ENCODE data around the gene PCARE. TPM values are rescaled to one million over a fixed set of nuclear protein-coding genes. Genes with fewer than 3 reads are reported as not detected.

The PCARE gene
- total and polyA plus RNA-seq, 2 experiments from 2014 or later = 2.2 TPM; not detected in 1

- Histone ChIP-seq H3K36me3 (replicated peaks; ENCODE audit: insufficient read depth, low read depth) (no peaks in the 10 kb centered on the region), H2AFZ (no peak overlapping the region), H3K9me2 (replicated peaks; ENCODE audit: insufficient read depth) (no peaks in the 10 kb centered on the region), H3K79me2 (no peaks in the 10 kb centered on the region), H3K27me3 (no peaks in the 10 kb centered on the region), H4K20me1 (ENCODE audit: insufficient read depth, poor library complexity, severe bottlenecking) (no peaks in the 10 kb centered on the region), H3K9me3 (ENCODE audit: low read depth) (no peaks in the 10 kb centered on the region), H3K27ac (no peak overlapping the region), H3K4me3 (no peak overlapping the region), H3K4me2 (no peak overlapping the region), H3K4me1 (ENCODE audit: insufficient read depth) (no peaks in the 10 kb centered on the region)
- TF ChIP-seq EZH2phosphoT487 (IDR thresholded peaks at IDR 0.05; ENCODE audit: low read depth, severe bottlenecking, unreplicated experiment) (no peak), EZH2 (IDR thresholded peaks at IDR 0.05; ENCODE audit: borderline replicate concordance) (no peak), CTCF (IDR thresholded peaks at IDR 0.05; ENCODE audit: poor library complexity) (no peak)
- DNase-seq (ENCODE audit: low spot score) = no peak
- 53% methylated on average over 14 of the region's 14 CpGs for WGBS (ENCODE audit: low lambda C conversion rate, missing lambda C conversion rate)
Observed at GRCh38 chr2:29075894-29076705, 1.8 kb upstream of the PCARE start.

DNA sequence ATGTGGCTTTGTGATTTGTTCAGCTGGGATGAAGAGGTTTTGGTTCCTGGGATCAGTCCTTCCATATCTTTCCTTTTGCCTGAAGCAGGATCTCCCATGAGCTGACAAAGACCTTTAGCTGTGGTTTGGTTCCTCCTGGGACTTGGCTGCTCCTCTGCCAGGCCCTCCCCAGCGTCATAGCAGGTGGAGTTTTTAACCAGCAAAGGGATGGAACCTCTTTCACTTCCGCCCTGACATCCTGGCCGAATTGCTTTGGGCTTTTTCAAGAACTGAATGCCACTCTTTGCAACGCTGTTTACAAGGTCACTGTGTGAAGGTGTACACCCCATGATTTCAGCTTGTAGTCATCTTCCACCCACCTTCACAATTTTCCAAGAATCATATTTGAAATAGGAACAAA is 390 bp downstream of the PCARE start:
- H3K4me1 ChIP-seq (ENCODE audit: insufficient read depth) = no peaks in the 10 kb centered on the region
- H2AFZ ChIP-seq = no peak overlapping the region
- no peaks in the 10 kb centered on the region for H3K9me3 ChIP-seq (ENCODE audit: low read depth)
- no peak for TF ChIP-seq EZH2phosphoT487 (IDR thresholded peaks at IDR 0.05; ENCODE audit: low read depth, severe bottlenecking, unreplicated experiment)
- TF ChIP-seq CTCF (IDR thresholded peaks at IDR 0.05; ENCODE audit: poor library complexity) = no peak
- no peak for TF ChIP-seq EZH2 (IDR thresholded peaks at IDR 0.05; ENCODE audit: borderline replicate concordance)
- no peak for DNase-seq (ENCODE audit: low spot score)
- no peaks in the 10 kb centered on the region for H3K36me3 ChIP-seq (replicated peaks; ENCODE audit: insufficient read depth, low read depth)
- 95% methylated on average over 4 of the region's 4 CpGs for WGBS (ENCODE audit: low lambda C conversion rate, missing lambda C conversion rate)
- no peaks in the 10 kb centered on the region for H3K79me2 ChIP-seq
- no peaks in the 10 kb centered on the region for H3K27me3 ChIP-seq
- no peak overlapping the region for H3K4me2 ChIP-seq
- no peaks in the 10 kb centered on the region for H4K20me1 ChIP-seq (ENCODE audit: insufficient read depth, poor library complexity, severe bottlenecking)
- H3K4me3 ChIP-seq = no peak overlapping the region
- H3K9me2 ChIP-seq (replicated peaks; ENCODE audit: insufficient read depth) = no peaks in the 10 kb centered on the region
- H3K27ac ChIP-seq = no peak overlapping the region

DNA sequence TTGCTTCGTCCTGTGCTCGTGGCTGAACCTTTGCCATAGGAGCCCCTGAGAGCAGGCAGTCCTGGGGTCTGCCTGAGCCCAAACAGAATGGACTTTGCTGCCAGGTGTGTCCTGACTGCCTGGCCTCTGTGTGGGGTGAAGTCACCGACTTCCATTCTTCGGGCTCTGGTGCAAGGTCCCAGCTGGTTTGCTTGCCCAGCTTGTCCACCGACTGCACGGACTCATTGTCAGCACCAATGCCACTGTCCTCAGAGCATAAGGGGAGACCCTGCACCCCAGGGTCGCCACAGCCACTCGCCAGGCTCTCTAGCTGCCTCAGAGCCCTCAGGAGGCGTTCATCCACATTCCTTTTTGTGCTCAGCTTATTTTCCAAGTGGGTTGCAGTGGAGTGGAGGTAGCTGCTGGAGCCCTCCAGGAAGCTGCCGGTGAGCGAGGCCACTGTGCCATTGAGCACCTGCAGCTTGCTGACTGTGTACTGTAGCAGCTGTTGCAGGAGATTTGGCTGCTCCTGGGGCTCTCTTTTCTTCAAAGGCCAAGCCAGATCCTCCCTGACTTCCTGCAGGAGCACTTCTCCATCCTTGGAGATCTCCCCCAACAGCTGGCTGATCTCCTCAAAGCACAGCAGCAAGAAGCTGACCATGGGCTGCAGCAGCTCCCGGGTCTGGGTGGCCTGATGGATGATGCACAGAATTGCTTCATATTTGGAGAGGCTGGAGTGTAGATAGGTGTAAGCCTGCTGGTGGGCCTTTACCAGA is 1.2 kb downstream of the PCARE start:
- no peaks in the 10 kb centered on the region for H3K4me1 ChIP-seq (ENCODE audit: insufficient read depth)
- no peaks in the 10 kb centered on the region for H3K79me2 ChIP-seq
- no peak overlapping the region for H3K27ac ChIP-seq
- no peaks in the 10 kb centered on the region for H3K9me2 ChIP-seq (replicated peaks; ENCODE audit: insufficient read depth)
- no peaks in the 10 kb centered on the region for H4K20me1 ChIP-seq (ENCODE audit: insufficient read depth, poor library complexity, severe bottlenecking)
- no peak for TF ChIP-seq EZH2phosphoT487 (IDR thresholded peaks at IDR 0.05; ENCODE audit: low read depth, severe bottlenecking, unreplicated experiment)
- TF ChIP-seq CTCF (IDR thresholded peaks at IDR 0.05; ENCODE audit: poor library complexity) = no peak
- no peak for TF ChIP-seq EZH2 (IDR thresholded peaks at IDR 0.05; ENCODE audit: borderline replicate concordance)
- H3K27me3 ChIP-seq = no peaks in the 10 kb centered on the region
- no peak overlapping the region for H3K4me2 ChIP-seq
- H3K9me3 ChIP-seq (ENCODE audit: low read depth) = no peaks in the 10 kb centered on the region
- no peak overlapping the region for H3K4me3 ChIP-seq
- WGBS (ENCODE audit: low lambda C conversion rate, missing lambda C conversion rate) = 77% methylated on average over 12 of the region's 12 CpGs
- DNase-seq (ENCODE audit: low spot score) = no peak
- H2AFZ ChIP-seq = no peak overlapping the region
- H3K36me3 ChIP-seq (replicated peaks; ENCODE audit: insufficient read depth, low read depth) = no peaks in the 10 kb centered on the region
